Endometrium (tissue), 2 donors: ENCODE measurements around the gene CAMSAP1.

Source experiments
- FAIRE-seq: peaks from 2 replicates; lab custom pipeline; 2012; peaks lifted over from hg19 to GRCh38; lab: Jason Lieb, UNC
- donor health status: control.
- donor health status: control.

CAMSAP1 gene

DNA sequence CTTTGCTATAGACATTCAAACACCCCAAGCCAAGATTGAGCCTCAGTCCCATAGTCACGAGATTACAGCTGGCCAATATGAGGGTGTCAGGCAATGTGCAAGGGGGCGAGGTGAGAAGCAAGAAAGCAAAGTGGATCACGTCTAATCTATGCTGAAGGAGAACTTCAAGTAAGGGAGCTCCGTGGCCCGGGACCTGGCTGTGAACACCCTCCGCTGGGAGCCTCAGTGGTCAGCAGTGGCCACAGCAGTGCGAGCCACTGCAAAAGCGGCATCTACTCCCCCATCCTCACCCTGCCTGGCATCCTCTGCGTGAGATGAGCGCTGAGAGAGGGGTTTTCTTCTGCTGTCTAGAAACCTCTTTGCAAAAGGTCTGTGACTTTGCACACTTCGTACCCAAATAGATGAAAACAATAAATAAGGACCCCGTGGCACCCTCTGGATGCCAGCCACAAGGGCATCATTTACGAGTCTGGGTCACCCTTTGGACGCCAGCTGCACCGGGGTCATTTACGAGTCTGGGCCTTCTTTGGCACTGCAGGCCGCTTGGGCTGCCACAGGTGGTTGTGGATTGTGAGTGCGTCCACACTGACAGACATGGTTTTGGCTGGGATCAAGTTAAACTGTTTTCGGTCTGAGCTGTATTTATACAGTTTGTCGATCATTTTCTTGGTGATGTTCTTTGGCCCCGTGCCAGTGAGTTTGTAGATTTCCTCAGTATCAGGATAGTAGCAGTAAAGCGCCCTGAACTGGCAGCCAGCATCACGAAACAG is 96.4 kb downstream of the CAMSAP1 start:
- no peak for FAIRE-seq

GRCh38 chr9:135809166-135809565 is 98.2 kb downstream of the CAMSAP1 start:
- no peak for FAIRE-seq

- no peak for FAIRE-seq
Measured at GRCh38 chr9:135805422-135806022, 101.8 kb downstream of the CAMSAP1 start.

DNA sequence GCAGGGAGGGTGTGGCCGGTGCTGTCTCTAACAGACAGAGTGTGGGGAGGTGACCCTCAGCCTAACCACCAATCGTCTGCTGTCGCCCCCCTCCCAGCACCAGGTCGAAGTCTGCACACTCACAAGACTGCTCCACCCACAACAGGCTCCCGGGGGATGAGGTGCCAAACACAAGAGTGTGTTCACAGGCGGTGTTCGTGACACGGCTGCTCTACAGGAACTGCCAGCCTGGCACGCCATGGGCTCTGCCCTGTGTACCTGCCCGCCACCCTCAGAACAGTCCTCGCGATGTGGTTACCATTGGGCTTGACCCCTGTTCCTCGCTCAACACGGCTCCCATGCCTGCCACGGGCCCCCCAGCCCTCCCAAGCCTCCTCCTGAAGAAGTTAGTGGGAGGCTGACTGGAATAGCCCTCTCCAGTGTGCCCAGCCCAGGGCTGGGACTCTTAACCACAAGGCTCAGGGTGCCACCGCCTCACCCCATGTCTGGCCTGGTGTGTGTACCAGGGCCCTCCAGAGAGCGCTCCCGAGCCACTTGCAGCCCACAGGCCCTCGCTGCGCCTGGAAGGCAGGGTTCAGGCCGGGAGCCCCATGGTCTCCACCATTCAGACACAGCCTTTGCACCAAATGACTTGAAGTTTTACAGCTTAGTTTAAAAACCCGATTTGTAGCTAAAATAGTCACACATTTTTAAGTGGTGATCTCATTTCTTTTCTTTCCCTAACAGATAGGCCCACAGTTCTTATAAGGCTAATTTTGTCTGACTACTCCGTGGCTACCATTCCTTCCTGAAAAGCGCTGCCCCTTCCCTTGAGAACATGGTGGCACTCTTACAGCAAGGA is 102.5 kb downstream of the CAMSAP1 start:
- FAIRE-seq = no peak

- FAIRE-seq = no peak
Measured at GRCh38 chr9:135803441-135803840, 103.9 kb downstream of the CAMSAP1 start.

GRCh38 chr9:135802876-135803419 is 104.4 kb downstream of the CAMSAP1 start:
- FAIRE-seq = no peak

DNA sequence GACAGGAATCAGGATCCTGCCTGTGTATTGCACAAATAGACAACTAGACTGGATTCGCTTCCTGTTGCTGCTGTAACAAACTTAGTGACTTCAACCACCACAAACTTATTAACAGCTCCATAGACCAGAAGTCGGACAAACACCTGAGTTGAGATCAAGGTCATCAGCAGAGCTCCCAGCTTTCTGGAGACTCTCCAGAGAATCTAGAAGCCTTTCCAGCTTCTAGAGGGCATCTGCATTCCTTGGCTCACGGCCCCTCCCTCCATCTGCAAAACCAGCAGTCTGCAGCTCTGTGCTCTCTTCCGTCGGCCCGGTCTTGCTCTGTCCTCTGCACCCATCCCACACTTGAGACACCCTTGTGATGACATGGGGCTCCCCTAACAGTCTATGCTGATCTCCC is 106.3 kb downstream of the CAMSAP1 start:
- no peak for FAIRE-seq

DNA sequence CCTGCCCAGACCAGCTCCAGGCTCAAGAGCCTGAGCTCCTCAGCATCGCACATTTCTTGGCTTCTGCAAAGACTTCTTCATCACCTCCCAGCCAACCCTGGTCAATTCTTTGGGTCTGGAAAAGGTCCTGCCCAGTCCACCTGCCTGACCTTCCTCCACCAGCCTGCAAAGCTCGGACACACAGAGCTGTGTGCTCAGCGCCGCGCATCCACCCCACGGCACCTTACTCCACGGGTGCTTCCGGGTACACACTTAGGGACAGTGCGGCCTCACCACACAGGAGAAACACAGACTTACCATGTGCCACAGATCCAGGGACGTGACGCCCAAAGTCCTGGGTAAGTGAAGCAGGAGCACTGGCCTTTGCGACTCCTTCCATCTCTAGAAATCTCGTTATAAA is 108.1 kb downstream of the CAMSAP1 start:
- no peak for FAIRE-seq

DNA sequence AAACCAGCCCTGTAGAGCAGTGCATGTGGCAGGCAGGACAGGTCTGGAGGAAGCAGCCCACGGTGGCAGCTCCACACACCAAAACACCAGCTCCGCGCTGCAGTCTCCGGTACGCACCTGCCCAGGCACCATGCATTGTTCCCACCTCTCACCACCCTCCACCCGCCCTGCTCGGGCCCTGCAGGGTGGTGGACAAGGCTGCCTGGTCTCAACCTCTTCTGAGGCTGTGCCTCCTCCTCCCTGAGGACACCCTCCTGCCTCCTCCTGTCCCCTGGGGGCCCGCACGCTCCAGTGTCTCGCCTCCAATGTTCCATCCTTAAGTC is 109.1 kb downstream of the CAMSAP1 start:
- FAIRE-seq = no peak

- FAIRE-seq = no peak
Measured at GRCh38 chr9:135797507-135798262, 109.7 kb downstream of the CAMSAP1 start.

DNA sequence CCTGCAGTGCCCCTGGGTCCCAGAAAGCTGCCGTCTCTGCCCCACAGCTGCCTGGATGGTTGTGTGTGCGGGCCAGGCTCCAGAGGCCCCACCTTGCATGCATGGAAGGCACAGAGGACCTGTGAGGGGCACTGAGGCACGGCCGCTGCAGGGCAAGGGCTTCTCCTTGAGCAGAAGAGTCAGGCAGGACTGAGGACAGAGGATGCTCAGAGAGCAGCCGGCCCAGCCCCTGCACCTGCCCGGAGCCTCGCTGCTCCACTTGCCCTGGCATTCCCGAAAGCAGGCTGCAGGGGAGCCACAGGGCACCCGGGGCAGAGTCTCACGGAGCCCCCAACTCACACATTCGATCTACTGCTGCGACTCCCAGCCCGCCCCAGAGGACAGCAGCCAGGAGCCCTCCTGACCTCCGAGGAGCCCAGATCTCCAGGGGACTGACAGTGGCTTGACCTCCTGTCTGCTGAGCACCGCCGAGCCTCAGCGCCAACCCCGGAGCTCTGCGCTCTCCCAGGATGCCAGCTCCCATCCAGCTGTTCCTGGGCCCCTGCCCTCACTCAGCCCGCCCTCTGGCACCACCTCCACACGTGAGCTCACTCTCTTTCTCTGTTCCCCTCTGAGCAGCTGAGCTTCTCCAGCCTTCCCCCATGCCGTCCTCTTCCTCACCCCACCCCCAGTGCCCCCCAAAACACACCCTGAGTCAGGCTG is 110.4 kb downstream of the CAMSAP1 start:
- no peak for FAIRE-seq

- no peak for FAIRE-seq
Measured at GRCh38 chr9:135795391-135795790, 112.0 kb downstream of the CAMSAP1 start.

DNA sequence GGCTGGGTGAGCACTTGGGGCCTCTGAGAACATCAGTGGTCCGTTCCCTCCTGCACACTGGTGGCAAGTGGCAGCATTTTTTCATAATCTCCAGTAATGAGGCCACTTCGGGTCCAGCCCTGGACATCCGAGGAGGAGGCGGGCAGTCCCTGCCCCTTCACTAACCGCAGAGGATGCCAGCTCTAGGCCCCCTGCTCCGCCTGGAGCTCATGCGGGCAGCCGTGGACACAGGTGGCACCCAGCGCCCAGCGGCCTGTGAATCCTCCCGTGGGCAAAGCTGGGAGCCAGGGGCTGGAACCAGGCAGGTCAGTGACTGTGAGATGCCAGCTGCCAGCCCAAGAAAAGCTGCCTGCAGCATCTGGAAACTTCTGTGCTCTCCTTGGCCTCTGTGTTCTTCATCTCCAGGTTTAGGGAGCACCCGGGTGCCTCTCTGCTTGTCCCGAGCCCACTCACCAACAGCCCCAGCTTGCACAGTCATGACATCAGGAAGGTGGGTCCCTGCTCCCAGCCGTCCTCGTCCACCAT is 112.9 kb downstream of the CAMSAP1 start:
- FAIRE-seq = no peak

GRCh38 chr9:135794057-135794335 is 113.3 kb downstream of the CAMSAP1 start:
- FAIRE-seq = no peak

- FAIRE-seq = no peak
Measured at GRCh38 chr9:135793221-135794056, 113.9 kb downstream of the CAMSAP1 start.

- FAIRE-seq = no peak
Measured at GRCh38 chr9:135792268-135793128, 114.8 kb downstream of the CAMSAP1 start.

GRCh38 chr9:135791431-135792267 is 115.7 kb downstream of the CAMSAP1 start:
- FAIRE-seq = no peak

GRCh38 chr9:135790850-135791249 is 116.5 kb downstream of the CAMSAP1 start:
- FAIRE-seq = no peak

DNA sequence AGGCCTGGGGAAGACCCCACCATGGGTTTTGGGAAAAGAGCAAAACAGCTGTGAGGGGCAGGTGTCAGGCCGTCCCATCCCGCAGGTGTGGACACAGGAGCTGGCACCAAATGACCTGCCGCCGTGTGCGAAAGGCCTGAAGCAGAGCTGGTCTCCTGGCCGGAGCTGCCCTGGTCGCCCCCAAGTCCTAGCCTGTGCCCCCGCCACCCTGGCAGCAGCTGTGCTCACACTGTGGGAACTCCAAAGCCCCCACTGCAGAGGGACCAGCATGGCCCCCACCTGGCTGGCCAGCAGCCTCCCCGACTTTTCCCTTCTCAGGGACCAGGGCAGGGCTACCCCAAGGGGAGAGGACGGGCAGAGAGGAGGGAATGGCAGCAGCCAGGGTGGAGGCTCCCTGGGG is 117.0 kb downstream of the CAMSAP1 start:
- FAIRE-seq = no peak
